ENCODE results near the gene CDCA5.
"Not testable (repeated sequence)": the region's sequence is repeated elsewhere in the genome, so short reads cannot be mapped to it uniquely, and the experiment has no call there.

The CDCA5 gene

DNA sequence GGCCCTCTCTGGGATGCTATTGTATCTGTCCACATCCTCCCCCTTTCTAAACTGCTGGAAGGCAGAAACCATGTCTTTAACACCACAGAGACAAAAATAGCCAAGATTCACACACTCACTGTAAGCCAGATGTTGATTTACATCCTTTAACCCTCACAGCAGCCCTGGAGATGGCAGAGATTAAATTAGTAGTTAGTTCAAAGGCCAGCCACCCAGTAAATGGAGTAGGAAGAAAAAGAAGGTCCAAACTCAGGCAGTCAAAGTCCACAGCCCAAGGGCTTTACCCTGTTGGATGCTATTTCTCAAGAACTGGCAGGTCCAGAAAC is 35.8 kb upstream of the CDCA5 start:
- H3K4me3 ChIP-seq (ENCODE audit: low read depth, low read length) = no peak overlapping the region
- no peak overlapping the region for H3K27ac ChIP-seq
- no peak for TF ChIP-seq CTCF (IDR thresholded peaks at IDR 0.05; ENCODE audit: low read depth, low read length, missing control alignments)
- in situ Hi-C loops (cut with HindIII; ENCODE audit: low pct_ligation_motif_present, low sequenced_read_pairs) = no loop called here
- H3K36me3 ChIP-seq (replicated peaks) = peaks cover 46% of the 10 kb centered on the region
- no peaks in the 10 kb centered on the region for H3K27me3 ChIP-seq (replicated peaks)
- DNase-seq = no peak

- in situ Hi-C loops (cut with HindIII; ENCODE audit: low pct_ligation_motif_present, low sequenced_read_pairs); H3K27ac ChIP-seq; DNase-seq; H3K4me3 ChIP-seq (ENCODE audit: low read depth, low read length); H3K27me3 ChIP-seq (replicated peaks): not testable (repeated sequence)
- peaks cover 40% of the 10 kb centered on the region for H3K36me3 ChIP-seq (replicated peaks)
Observed at GRCh38 chr11:65118891-65119669, 35.2 kb upstream of the CDCA5 start.

GRCh38 chr11:65118097-65118837 is 34.4 kb upstream of the CDCA5 start:
- TF ChIP-seq CTCF (IDR thresholded peaks at IDR 0.05; ENCODE audit: low read depth, low read length, missing control alignments) = no peak
- in situ Hi-C loops (cut with HindIII; ENCODE audit: low pct_ligation_motif_present, low sequenced_read_pairs) = no loop called here
- Histone ChIP-seq H3K27ac (no peak overlapping the region), H3K27me3 (replicated peaks) (no peaks in the 10 kb centered on the region), H3K36me3 (replicated peaks) (peaks cover 38% of the 10 kb centered on the region), H3K4me3 (ENCODE audit: low read depth, low read length) (no peak overlapping the region)
- DNase-seq = no peak

DNA sequence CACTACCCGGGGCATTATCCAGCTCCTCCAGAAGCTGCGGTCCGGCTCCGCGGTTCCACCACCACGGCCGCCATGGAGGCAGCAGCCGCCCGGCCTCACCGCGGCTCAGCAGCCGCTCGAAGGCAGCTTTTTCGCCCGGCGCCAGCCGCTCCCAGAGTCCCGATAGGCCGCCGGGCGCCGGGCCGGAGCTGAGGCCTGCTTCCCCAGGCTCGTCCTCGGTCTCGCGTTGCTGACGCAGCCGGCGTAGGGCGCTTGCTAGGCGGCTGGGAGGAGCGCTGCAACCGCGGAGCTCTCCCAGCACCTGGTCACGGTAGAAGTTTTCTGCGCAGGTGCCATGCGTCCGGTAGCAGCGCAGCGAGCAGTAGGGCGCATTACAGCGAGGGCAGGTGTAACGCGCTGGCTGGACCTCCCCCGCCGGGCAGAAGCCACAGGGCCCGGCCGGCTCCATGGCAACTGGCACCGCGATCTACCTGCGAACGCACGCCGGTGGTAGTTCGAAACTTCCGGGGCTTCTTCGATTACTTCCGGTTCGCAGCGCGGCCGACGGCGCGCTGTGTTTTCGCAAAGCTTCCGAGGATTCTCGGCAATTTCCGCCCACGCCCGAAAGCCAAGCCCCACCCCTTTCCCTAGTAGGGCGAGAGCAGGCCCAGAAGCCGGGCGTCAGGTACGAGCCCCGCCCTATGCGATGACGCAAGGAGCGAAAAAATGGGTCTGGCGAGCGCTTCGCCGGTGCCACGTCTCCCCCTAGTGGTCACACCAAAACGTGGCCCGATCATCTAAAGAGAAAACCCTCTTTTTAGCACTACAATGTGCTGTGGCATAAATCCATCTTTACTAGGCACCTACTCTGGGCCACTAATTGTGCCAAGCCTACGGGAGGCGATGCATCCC is 33.6 kb upstream of the CDCA5 start, which contains the start of gene ZNHIT2:
Gene ZNHIT2 (minus strand): TSS at position 496 of the 891 bp plus-strand sequence. CDS start 48 bp downstream, at position 448.
- H3K27me3 ChIP-seq (replicated peaks) = no peaks in the 10 kb centered on the region
- peaks cover 38% of the 10 kb centered on the region for H3K36me3 ChIP-seq (replicated peaks)
- peak within 1 kb of the TSS; percentile 87 for H3K4me3 ChIP-seq (ENCODE audit: low read depth, low read length)
- peak within 1 kb of the TSS; percentile 85 for H3K27ac ChIP-seq
- DNase-seq = peak; percentile 98
- peak; percentile 92 for TF ChIP-seq CTCF (IDR thresholded peaks at IDR 0.05; ENCODE audit: low read depth, low read length, missing control alignments)
- in situ Hi-C loops (cut with HindIII; ENCODE audit: low pct_ligation_motif_present, low sequenced_read_pairs) = no loop called here

- no peaks in the 10 kb centered on the region for H3K27me3 ChIP-seq (replicated peaks)
- H3K27ac ChIP-seq = peak overlapping the region; percentile 85
- in situ Hi-C loops (cut with HindIII; ENCODE audit: low pct_ligation_motif_present, low sequenced_read_pairs) = no loop called here
- TF ChIP-seq CTCF (IDR thresholded peaks at IDR 0.05; ENCODE audit: low read depth, low read length, missing control alignments) = no peak
- no peak for DNase-seq
- H3K36me3 ChIP-seq (replicated peaks) = peaks cover 38% of the 10 kb centered on the region
- peak overlapping the region; percentile 87 for H3K4me3 ChIP-seq (ENCODE audit: low read depth, low read length)
Observed at GRCh38 chr11:65116370-65117205, 32.7 kb upstream of the CDCA5 start.

All from brain microvascular endothelial cell (primary cell).